Measurements from ENCODE around the gene SOX8. TPM values are rescaled to one million over a fixed set of nuclear protein-coding genes. Genes with fewer than 3 reads are reported as not detected.
A peak's percentile ranks its signal among the peaks of the same experiment; 100 is the strongest.

Gene SOX8
- total RNA-seq, 1 donor from 2014 or later, result 6.7 TPM

DNA sequence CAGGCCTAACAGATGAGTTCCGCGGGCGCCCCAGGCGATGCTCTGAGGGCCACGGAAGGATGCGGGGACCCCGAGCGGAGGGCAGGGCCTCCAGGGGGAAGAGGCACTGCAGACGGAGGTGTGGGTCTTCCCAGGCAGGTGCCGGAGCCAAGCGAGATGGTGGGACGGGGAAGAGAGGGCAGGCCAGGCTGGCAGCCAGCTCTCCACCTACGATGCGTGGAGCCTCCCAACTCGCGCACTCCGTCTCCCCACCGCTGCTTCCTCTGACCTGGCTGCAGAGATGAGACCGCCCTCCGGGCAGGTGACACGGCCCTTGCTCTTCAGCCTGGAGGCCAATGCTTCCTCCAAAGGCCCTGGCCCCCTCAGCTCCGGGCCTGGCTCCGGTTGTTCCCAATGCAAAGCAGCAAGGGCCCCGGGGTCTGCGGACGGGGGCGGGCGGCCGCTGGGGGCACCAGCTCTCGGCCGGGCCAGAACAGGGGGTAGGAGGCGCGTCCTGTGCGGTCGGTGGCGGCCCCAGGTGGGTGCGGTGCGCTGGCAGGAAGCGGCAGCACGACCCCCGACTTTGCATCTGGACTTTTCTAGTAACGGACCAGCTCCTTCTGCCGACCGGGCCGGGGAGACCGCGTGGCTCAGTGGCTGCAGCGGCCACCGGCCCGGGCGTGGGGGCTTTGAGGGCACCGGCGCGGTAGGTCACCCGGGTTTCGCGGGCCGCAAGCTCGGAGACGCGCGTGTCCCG lies 1.5 kb upstream of the SOX8 start:
- TF ChIP-seq, protein P1, sequence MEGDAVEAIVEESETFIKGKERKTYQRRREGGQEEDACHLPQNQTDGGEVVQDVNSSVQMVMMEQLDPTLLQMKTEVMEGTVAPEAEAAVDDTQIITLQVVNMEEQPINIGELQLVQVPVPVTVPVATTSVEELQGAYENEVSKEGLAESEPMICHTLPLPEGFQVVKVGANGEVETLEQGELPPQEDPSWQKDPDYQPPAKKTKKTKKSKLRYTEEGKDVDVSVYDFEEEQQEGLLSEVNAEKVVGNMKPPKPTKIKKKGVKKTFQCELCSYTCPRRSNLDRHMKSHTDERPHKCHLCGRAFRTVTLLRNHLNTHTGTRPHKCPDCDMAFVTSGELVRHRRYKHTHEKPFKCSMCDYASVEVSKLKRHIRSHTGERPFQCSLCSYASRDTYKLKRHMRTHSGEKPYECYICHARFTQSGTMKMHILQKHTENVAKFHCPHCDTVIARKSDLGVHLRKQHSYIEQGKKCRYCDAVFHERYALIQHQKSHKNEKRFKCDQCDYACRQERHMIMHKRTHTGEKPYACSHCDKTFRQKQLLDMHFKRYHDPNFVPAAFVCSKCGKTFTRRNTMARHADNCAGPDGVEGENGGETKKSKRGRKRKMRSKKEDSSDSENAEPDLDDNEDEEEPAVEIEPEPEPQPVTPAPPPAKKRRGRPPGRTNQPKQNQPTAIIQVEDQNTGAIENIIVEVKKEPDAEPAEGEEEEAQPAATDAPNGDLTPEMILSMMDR (conservative IDR thresholded peaks at IDR 0.05), result no peak
- Mint-ChIP-seq H3K27me3 (peaks cover 11% of the 10 kb centered on the region), H3K4me3 (peak overlapping the region; percentile 54), H3K27ac (no peak overlapping the region), H3K36me3 (no peaks in the 10 kb centered on the region), H3K4me1 (ENCODE audit: unreplicated experiment) (peaks cover 8% of the 10 kb centered on the region), H3K9me3 (no peaks in the 10 kb centered on the region)
- no peak for DNase-seq (ENCODE audit: extremely low spot score, unreplicated experiment)

DNA sequence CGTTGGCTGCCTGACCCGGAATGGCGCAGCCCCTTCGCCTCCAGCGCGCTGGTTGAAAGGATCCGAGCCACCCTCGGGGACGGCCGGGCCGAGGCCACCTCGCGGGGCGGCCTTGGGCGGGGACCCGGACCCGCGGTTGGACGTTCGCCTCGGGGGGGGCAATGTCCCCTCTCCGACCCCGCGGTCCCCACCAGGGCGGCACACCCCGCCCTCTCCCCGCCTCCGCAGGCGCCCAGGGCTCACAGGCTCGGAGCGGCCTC lies 1.0 kb upstream of the SOX8 start:
- H3K4me1 Mint-ChIP-seq (ENCODE audit: unreplicated experiment), result peaks cover 8% of the 10 kb centered on the region
- peaks cover 13% of the 10 kb centered on the region for H3K27me3 Mint-ChIP-seq
- H3K4me3 Mint-ChIP-seq, result no peak overlapping the region
- H3K36me3 Mint-ChIP-seq, result no peaks in the 10 kb centered on the region
- DNase-seq (ENCODE audit: extremely low spot score, unreplicated experiment), result no peak
- no peak overlapping the region for H3K27ac Mint-ChIP-seq
- TF ChIP-seq, protein P1 (conservative IDR thresholded peaks at IDR 0.05), result no peak
- H3K9me3 Mint-ChIP-seq, result no peaks in the 10 kb centered on the region

DNA sequence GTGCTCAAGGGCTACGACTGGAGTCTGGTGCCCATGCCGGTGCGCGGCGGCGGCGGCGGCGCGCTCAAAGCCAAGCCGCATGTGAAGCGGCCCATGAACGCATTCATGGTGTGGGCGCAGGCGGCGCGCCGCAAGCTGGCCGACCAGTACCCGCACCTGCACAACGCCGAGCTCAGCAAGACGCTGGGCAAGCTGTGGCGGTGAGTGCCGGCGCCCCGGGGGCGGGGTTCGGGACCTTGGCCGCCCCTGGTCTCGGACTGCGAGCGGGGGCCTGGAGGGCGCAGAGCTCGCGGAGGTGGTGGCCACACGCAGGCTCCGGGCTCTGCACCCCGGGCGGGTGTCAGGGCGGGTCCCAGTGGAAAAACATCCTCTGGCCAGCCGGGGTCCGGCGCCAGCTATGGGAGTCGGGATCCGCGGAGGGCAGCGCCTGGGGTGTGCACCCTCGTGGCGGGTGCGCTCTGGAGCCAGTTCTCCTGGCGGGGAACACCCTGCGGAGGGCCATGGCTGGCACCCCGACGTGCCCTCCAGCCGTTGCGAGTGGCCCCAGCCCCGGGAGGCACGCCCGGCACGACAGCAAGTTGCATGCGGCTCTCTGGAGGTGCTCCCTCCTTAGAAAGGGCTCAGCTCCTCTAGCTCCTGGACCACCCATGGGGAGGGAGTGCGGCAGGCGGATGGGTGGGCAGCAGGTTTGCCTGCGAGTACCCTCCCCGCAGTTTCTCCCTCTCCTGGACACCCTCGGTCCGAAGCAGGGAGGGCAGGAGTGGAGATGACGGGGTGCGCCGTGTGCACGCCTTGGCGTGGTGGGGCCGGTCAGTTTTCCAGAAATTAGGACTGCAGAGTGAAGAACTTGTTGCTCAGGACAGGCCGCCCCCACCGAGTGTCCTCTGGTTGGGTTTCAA lies 824 bp downstream of the SOX8 start:
- Mint-ChIP-seq H3K27me3 (peaks cover 18% of the 10 kb centered on the region), H3K4me1 (ENCODE audit: unreplicated experiment) (peaks cover 11% of the 10 kb centered on the region), H3K36me3 (no peaks in the 10 kb centered on the region), H3K9me3 (no peaks in the 10 kb centered on the region), H3K27ac (no peak overlapping the region), H3K4me3 (peak overlapping the region; percentile 80)
- TF ChIP-seq, protein P1 (conservative IDR thresholded peaks at IDR 0.05), result no peak
- no peak for DNase-seq (ENCODE audit: extremely low spot score, unreplicated experiment)

DNA sequence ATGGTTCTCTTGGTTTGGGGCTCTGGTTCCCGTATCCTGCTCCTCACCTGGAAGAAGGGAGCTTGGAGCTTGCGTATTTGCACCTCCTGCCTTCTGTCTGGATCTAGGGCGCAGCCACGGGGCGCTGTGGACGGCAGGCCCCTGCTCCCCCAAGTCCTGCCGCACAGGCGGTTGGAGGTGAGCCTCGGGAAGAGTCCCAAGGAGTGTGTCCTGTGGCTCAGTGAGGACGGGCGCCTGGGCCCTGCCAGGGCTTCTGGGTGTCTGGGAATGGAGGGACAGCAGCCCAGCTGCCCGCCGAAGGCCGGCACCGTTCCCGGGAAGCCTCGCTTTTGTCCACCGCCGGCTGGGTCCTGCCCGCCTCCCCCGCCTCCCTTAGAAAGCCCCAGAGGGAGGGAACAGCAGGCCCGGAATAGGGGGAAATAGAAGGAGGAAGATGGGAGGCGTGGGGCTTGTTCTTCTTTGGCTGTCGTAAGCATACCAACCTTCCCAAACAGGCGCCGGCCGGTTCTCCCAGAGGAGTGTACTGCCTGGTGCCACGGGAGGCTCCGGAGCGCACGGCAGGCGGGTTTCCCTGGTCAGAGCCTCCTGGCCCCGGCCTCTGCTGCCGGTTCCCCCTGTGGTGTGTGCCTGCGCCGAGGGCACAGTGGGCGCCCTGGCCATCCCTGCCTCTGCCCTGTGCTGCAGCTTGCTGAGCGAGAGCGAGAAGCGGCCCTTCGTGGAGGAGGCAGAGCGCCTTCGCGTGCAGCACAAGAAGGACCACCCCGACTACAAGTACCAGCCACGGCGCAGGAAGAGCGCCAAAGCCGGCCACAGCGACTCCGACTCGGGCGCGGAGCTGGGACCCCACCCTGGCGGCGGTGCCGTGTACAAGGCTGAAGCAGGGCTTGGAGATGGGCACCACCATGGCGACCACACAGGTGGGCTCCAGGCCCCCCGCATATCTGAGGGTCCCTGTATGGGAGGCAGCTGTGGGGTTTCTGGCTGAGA lies 1.8 kb downstream of the SOX8 start:
- H3K9me3 Mint-ChIP-seq, result no peaks in the 10 kb centered on the region
- DNase-seq (ENCODE audit: extremely low spot score, unreplicated experiment), result no peak
- TF ChIP-seq, protein P1 (conservative IDR thresholded peaks at IDR 0.05), result no peak
- peaks cover 14% of the 10 kb centered on the region for H3K27me3 Mint-ChIP-seq
- H3K4me3 Mint-ChIP-seq, result peak overlapping the region; percentile 80
- H3K27ac Mint-ChIP-seq, result no peak overlapping the region
- peaks cover 4% of the 10 kb centered on the region for H3K4me1 Mint-ChIP-seq (ENCODE audit: unreplicated experiment)
- H3K36me3 Mint-ChIP-seq, result no peaks in the 10 kb centered on the region

DNA sequence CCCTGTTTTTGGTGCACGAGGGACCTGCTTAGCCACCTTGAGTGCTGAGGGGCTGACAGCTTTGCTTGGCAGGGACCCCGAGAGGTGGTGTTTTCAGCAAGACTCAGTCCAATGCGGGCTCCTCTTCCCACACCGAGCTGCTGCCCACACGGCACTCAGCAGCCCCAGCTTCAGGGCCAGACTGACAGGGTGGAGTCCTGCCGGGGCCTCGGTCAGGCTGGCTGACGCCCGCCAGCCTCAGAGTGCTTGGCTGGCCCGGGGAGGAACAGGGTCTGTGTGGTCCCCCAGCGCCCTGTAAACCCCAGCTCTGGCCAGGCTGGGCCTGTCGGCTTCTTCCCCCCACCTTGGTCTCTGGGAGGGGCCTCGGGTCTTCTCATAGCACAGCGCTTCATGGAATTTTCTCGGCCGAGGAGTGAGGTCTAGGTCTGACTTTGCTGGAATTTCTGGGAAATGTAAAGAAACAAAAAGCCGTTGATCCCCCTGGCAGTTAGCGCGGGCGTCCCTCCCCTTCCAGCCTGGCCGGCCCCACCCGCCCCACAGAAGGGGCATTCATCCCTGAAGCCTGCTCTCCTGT lies 2.6 kb downstream of the SOX8 start:
- TF ChIP-seq, protein P1 (conservative IDR thresholded peaks at IDR 0.05), result no peak
- no peak overlapping the region for H3K27ac Mint-ChIP-seq
- no peak overlapping the region for H3K4me3 Mint-ChIP-seq
- H3K9me3 Mint-ChIP-seq, result no peaks in the 10 kb centered on the region
- peaks cover 4% of the 10 kb centered on the region for H3K4me1 Mint-ChIP-seq (ENCODE audit: unreplicated experiment)
- no peaks in the 10 kb centered on the region for H3K36me3 Mint-ChIP-seq
- H3K27me3 Mint-ChIP-seq, result peaks cover 12% of the 10 kb centered on the region
- no peak for DNase-seq (ENCODE audit: extremely low spot score, unreplicated experiment)
